ENCODE measurements around the gene CNTNAP5. TPM values are rescaled to one million over a fixed set of nuclear protein-coding genes. Genes with fewer than 3 reads are reported as not detected.

CNTNAP5 gene
- total and polyA plus RNA-seq, 4 donors: not detected

DNA sequence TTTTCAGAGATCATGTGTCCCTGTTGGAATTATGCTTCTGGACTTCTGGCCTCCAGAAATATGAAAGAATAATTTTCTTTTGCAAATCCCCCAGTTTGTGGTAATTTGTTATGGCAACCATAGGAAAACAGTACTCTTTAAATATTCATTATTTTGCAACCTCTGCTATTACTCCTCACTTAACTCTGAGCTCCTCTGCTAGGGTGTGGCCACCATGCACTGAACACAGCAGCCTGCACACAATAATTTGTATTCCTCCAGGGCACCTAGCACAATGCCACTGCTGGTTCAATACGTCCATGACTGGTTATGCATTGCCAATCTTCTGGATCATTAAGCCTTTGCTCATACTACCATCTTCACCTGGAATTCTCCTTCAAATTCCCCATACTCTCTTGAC, 232.0 kb downstream of the CNTNAP5 start:
- no peak for DNase-seq (ENCODE audit: low spot score)
- Histone ChIP-seq H3K27me3 (ENCODE audit: control insufficient read depth in 4 of 4, insufficient read depth in 4 of 4, low read length in 3 of 4) (no peaks in the 10 kb centered on the region), H3K4me3 (ENCODE audit: low read depth in 1 of 3, low read length in 3 of 3) (no peak overlapping the region), H3K27ac (ENCODE audit: low read depth in 1 of 2, low read length in 2 of 2) (no peak overlapping the region), H3K9ac (ENCODE audit: low read depth in 1 of 2, low read length in 2 of 2) (no peak overlapping the region), H3K36me3 (ENCODE audit: control insufficient read depth in 4 of 4, insufficient read depth in 3 of 4, low read depth in 1 of 4, low read length in 3 of 4) (no peaks in the 10 kb centered on the region), H3K9me3 (ENCODE audit: control insufficient read depth in 4 of 4, low read length in 3 of 4) (no peaks in the 10 kb centered on the region), H3K4me1 (ENCODE audit: control insufficient read depth in 4 of 4, insufficient read depth in 4 of 4, low read length in 3 of 4) (no peaks in the 10 kb centered on the region)
- WGBS: 53% methylated on average over 1 of the region's 1 CpG
- no peak for TF ChIP-seq GABPA (IDR thresholded peaks at IDR 0.05 in 1 of 2, conservative IDR thresholded peaks at IDR 0.05 in 1 of 2)
- TF ChIP-seq TAF1 (conservative IDR thresholded peaks at IDR 0.05): no peak
- TF ChIP-seq HNF4A (conservative IDR thresholded peaks at IDR 0.05): no peak
- TF ChIP-seq RXRA (IDR thresholded peaks at IDR 0.05): no peak
- TF ChIP-seq FOXA2 (IDR thresholded peaks at IDR 0.05): no peak
- TF ChIP-seq NR2F2 (IDR thresholded peaks at IDR 0.05): no peak
- TF ChIP-seq REST (IDR thresholded peaks at IDR 0.05): no peak
- TF ChIP-seq, protein P1, sequence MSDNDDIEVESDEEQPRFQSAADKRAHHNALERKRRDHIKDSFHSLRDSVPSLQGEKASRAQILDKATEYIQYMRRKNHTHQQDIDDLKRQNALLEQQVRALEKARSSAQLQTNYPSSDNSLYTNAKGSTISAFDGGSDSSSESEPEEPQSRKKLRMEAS (IDR thresholded peaks at IDR 0.05): no peak
- TF ChIP-seq ATF3 (IDR thresholded peaks at IDR 0.05): no peak
- no peak for TF ChIP-seq ZBTB33 (IDR thresholded peaks at IDR 0.05)
- TF ChIP-seq RAD21 (IDR thresholded peaks at IDR 0.05): no peak
- TF ChIP-seq HNF4G (IDR thresholded peaks at IDR 0.05): no peak
- TF ChIP-seq SP1 (IDR thresholded peaks at IDR 0.05): no peak
- TF ChIP-seq, protein P2, sequence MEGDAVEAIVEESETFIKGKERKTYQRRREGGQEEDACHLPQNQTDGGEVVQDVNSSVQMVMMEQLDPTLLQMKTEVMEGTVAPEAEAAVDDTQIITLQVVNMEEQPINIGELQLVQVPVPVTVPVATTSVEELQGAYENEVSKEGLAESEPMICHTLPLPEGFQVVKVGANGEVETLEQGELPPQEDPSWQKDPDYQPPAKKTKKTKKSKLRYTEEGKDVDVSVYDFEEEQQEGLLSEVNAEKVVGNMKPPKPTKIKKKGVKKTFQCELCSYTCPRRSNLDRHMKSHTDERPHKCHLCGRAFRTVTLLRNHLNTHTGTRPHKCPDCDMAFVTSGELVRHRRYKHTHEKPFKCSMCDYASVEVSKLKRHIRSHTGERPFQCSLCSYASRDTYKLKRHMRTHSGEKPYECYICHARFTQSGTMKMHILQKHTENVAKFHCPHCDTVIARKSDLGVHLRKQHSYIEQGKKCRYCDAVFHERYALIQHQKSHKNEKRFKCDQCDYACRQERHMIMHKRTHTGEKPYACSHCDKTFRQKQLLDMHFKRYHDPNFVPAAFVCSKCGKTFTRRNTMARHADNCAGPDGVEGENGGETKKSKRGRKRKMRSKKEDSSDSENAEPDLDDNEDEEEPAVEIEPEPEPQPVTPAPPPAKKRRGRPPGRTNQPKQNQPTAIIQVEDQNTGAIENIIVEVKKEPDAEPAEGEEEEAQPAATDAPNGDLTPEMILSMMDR (IDR thresholded peaks at IDR 0.05; ENCODE audit: low read depth, low read length, missing input control): no peak
- no peak for TF ChIP-seq JUND (IDR thresholded peaks at IDR 0.05)
- TF ChIP-seq YY1 (IDR thresholded peaks at IDR 0.05): no peak
- no peak for TF ChIP-seq FOXA1 (IDR thresholded peaks at IDR 0.05)
- no peak for TF ChIP-seq EGR1 (IDR thresholded peaks at IDR 0.05; ENCODE audit: low read depth in 2 of 2)
